Upper lobe of right lung (tissue), 1 donor: ENCODE results near the gene PSMD5. TPM values are rescaled to one million over a fixed set of nuclear protein-coding genes. Genes with fewer than 3 reads are reported as not detected.
A peak's percentile ranks its signal among the peaks of the same experiment; 100 is the strongest.

Source experiments
- ATAC-seq: fragments of 200-7000 bp; cut with Tn5 transposase; one replicate; pipeline ENCODE4 v1.9.1; 2020; ENCODE audit warnings: mild to moderate bottlenecking, moderate library complexity
- DNase-seq: peaks from one replicate; pipeline ENCODE4 v3.0.0-alpha.2; 2020
- H3K27ac ChIP-seq: fragments of 200-600 bp; one replicate; pipeline ENCODE4 v1.8.0; 2022
- H3K27me3 ChIP-seq: fragments of 200-600 bp; one replicate; pipeline ENCODE4 v1.8.0; 2022; ENCODE audit warnings: mild to moderate bottlenecking
- H3K36me3 ChIP-seq: fragments of 200-600 bp; one replicate; pipeline ENCODE4 v1.8.0; 2022
- H3K4me1 ChIP-seq: fragments of 200-600 bp; one replicate; pipeline ENCODE4 v1.8.0; 2022
- H3K4me3 ChIP-seq: fragments of 200-600 bp; one replicate; pipeline ENCODE4 v1.8.0; 2022; ENCODE audit warnings: mild to moderate bottlenecking
- H3K9me3 ChIP-seq: fragments of 200-600 bp; one replicate; pipeline ENCODE4 v1.8.0; 2022
- intact Hi-C: fragments of 100-400 bp; cut with DNase I; formaldehyde crosslinking; loops from one replicate; pipeline ENCODE4 v1.11.0; 2022
- total RNA-seq: library from RNA; stranded (reverse); fragmentation: NEBNext Ultra II Directional; extraction: Animal tissue kit (Norgen Biotek cat#: 25700); gene quantifications from one replicate; pipeline ENCODE4 v1.2.1, GENCODE V29; 2021
- TF ChIP-seq, protein P1 (sequence below): fragments of 200-600 bp; IDR thresholded peaks from one replicate; pipeline ENCODE4 v1.8.0; 2022; ENCODE audit warnings: antibody characterized with exemption
- donor health status: DM: no; HTN: yes; CAD: no; lungs with severe emphysema.

The PSMD5 gene
- total RNA-seq, 1 donor from 2014 or later, result 38.2 TPM

DNA sequence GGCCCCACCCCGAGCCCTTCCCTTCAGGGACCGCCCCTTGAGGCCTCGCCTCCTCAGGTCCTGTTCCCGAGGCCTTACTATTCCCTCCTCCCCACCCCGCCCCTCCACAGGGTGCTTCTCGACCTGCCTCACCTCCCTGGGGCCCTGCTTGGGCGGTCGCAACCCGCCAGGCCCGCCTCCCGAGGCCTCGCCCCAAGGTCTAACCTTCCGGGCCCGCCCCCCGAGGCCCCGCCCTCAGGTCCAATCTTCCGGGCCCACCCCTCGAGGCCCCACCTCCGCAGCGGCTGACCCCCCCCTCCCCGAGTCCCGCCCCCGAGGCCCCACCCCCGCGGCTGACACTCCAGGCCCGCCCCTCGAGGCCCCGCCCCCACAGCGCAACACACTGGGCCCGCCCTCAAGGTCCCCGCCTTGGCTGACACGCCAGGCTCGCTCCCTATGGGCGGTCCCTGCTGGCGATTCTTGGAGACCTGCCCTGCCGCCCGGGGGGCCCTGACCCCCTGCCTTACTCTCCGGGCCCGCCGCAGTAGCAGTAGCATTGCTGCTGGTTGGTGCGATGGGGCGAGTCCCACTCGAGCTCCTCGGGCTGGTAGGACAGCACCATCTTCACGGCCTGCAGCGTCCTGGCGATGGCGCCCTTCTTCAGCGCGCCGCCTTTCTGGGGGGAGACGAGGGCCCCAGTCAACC, 26.1 kb upstream of the PSMD5 start:
- Histone ChIP-seq H3K36me3 (no peaks in the 10 kb centered on the region), H3K27me3 (no peaks in the 10 kb centered on the region), H3K9me3 (no peaks in the 10 kb centered on the region), H3K27ac (peak overlapping the region; percentile 86), H3K4me1 (peaks cover 14% of the 10 kb centered on the region), H3K4me3 (peak overlapping the region; percentile 69)
- DNase-seq, result peak; percentile 100
- TF ChIP-seq, protein P1, sequence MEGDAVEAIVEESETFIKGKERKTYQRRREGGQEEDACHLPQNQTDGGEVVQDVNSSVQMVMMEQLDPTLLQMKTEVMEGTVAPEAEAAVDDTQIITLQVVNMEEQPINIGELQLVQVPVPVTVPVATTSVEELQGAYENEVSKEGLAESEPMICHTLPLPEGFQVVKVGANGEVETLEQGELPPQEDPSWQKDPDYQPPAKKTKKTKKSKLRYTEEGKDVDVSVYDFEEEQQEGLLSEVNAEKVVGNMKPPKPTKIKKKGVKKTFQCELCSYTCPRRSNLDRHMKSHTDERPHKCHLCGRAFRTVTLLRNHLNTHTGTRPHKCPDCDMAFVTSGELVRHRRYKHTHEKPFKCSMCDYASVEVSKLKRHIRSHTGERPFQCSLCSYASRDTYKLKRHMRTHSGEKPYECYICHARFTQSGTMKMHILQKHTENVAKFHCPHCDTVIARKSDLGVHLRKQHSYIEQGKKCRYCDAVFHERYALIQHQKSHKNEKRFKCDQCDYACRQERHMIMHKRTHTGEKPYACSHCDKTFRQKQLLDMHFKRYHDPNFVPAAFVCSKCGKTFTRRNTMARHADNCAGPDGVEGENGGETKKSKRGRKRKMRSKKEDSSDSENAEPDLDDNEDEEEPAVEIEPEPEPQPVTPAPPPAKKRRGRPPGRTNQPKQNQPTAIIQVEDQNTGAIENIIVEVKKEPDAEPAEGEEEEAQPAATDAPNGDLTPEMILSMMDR, result peak; percentile 56
- intact Hi-C loops, result no loop called here
- ATAC-seq, result peak; percentile 97

DNA sequence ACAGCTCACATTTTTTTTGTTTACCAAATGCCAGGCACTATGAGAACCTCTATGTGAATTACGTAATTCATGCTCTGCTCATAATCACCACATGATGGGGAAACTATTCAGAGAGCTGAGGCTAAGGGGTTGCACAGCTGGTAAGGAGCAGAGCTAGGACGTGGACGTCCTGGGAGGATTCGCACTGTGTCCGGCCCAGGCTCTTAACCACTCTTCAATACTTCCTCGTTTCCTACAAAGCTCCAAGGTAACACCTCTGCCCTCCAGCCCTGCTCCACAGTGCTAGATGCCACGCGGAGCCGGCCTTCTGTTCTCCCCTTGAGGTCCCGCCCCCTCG, 25.6 kb upstream of the PSMD5 start:
- ATAC-seq, result no peak
- Histone ChIP-seq H3K9me3 (no peaks in the 10 kb centered on the region), H3K36me3 (no peaks in the 10 kb centered on the region)

DNA sequence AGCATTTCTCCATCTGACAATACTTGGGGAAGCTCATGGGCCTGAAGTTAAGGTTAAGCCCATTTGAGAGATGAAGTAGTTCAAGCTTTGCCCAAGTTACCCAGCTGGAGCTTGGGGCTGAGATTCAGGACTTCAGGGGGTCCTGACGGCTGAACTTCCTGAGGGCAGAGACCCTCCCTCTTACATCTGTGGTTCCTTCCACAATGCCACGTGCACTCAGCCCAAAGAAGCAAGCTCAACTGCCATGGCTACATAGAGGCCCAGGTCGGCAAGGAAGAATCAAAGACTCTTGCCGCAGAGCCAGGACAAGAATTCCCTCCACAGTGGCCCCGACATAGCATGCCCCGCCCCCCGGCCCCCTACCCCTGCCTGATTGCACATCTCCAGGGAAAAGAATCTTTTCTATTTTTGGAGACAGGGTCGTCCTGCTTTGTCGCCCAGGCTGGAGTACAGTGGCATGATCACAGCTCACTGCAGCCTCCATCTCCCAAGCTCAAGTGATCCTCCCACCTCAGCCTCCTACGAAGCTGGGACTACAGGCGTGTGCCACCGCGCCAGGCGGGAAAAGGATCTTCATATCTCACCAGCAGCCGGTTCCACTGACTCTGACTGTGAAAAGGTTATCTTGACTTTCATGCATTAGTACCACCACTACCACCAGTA, 25.1 kb upstream of the PSMD5 start:
- TF ChIP-seq, protein P1, result no peak
- intact Hi-C loops, result no loop called here
- H3K4me3 ChIP-seq, result peak overlapping the region; percentile 69
- H3K27me3 ChIP-seq, result no peaks in the 10 kb centered on the region
- peaks cover 14% of the 10 kb centered on the region for H3K4me1 ChIP-seq
- H3K27ac ChIP-seq, result peak overlapping the region; percentile 83
- ATAC-seq (no peak), DNase-seq (no peak)
- peaks cover under 1% of the 10 kb centered on the region for H3K36me3 ChIP-seq
- no peaks in the 10 kb centered on the region for H3K9me3 ChIP-seq

More for the DNA sequence above, 25.6 kb upstream of the PSMD5 start:
- Histone ChIP-seq H3K4me1 (peaks cover 14% of the 10 kb centered on the region), H3K27ac (peak overlapping the region; percentile 83), H3K4me3 (peak overlapping the region; percentile 69), H3K27me3 (no peaks in the 10 kb centered on the region)
- intact Hi-C loops, result no loop called here
- TF ChIP-seq, protein P1, result no peak
- DNase-seq, result no peak

DNA sequence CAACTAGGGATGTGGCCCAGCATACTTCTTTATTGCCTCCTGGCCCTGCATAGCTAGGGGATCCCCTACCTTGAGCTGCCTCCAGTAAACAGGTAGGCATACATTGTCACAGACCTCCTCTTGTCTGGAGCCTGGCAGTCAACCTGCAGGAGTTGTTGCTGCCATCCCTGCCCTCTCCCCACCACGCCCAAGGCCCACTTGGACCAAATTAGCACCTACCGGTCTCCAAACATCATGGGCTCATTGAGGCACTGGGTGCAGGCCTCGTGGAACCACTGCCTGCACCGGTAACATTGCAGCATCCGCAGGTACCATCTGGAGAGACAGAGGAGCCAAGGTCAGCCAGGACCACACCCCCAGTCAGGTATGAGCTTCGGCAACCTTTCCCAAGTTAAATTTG, 23.9 kb upstream of the PSMD5 start:
- no peaks in the 10 kb centered on the region for H3K27me3 ChIP-seq
- H3K36me3 ChIP-seq, result peaks cover 9% of the 10 kb centered on the region
- no peak for ATAC-seq
- H3K27ac ChIP-seq, result no peak overlapping the region
- no peak for DNase-seq
- H3K4me3 ChIP-seq, result no peak overlapping the region
- peaks cover 14% of the 10 kb centered on the region for H3K4me1 ChIP-seq
- TF ChIP-seq, protein P1, result no peak
- no peaks in the 10 kb centered on the region for H3K9me3 ChIP-seq
- intact Hi-C loops, result no loop called here

DNA sequence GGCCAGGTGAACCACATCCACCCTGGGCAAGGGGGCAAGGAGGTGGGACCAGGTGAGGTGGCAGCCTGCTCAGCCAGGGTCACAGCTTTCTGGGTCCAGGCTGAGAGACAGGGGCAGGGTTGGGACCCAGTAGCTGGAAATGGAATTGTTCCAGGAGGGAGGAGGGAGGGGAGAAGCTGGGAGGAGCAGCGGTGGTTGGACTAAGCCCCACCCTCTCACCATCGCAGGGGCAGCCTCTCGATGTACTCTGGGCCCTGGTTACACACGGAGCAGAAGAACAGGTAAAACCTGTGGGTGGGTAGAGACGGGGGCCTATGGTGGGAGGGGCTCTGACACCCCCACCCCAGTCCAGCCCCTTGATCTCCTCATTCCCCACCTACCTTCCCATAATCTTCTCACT, 23.1 kb upstream of the PSMD5 start:
- Histone ChIP-seq H3K27me3 (no peaks in the 10 kb centered on the region), H3K4me1 (peaks cover 14% of the 10 kb centered on the region), H3K9me3 (no peaks in the 10 kb centered on the region), H3K4me3 (no peak overlapping the region), H3K36me3 (peaks cover 15% of the 10 kb centered on the region), H3K27ac (no peak overlapping the region)
- DNase-seq, result no peak
- intact Hi-C loops, result no loop called here
- no peak for ATAC-seq
- TF ChIP-seq, protein P1, result no peak
